ENCODE results near the gene SLC7A6.

The SLC7A6 gene

GRCh38 chr16:68310774-68311511 is 46.6 kb downstream of the SLC7A6 start, which contains the start of the genes PRMT7 and SLC7A6OS:
Gene PRMT7, plus strand, starts transcription at chr16:68311019. Its CDS starts 4,961 bp downstream, at chr16:68315980.
Gene SLC7A6OS, minus strand, starts transcription at chr16:68310946. Its CDS starts 20 bp downstream, at chr16:68310926.
- DNase-seq: peak; percentile 83 to 89

- DNase-seq: no peak
Observed at GRCh38 chr16:68313116-68313515, 48.8 kb downstream of the SLC7A6 start.

DNA sequence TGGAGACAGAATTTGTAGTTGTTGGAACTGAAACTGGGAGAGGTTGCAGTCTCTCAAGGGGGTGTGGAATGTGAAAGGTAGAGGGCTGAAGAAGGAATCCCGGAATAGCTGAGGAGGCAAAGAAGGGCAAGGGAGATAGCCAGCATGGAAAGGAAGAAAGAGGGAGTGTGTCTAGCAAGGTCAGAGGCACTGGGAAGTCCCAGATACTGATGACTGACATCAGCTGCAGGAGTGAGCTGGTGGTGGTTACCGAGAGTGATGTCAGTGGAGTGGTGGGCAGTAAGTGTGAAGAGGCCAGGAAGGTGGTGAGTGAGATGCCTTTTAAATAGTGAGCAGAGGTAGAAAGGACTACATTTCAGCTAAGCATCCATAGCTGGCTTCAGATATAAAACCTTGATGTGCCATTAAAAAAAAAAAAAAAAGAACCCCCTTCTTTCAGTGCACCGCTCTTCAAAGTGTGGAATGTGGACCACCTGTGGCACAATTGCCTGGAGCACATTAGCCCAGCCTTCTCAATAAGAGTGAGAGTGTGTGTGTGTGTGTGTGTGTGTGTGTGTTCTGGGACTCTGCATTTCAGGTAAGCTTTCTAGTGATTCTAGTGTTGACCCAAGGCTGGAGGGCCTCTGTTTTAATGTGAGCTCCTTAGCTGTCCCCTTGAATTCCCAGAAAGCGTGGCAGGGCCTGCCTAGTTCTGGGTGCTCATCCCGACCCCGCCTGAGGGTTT is 55.0 kb downstream of the SLC7A6 start:
- DNase-seq: peak; percentile 20 to 36

DNA sequence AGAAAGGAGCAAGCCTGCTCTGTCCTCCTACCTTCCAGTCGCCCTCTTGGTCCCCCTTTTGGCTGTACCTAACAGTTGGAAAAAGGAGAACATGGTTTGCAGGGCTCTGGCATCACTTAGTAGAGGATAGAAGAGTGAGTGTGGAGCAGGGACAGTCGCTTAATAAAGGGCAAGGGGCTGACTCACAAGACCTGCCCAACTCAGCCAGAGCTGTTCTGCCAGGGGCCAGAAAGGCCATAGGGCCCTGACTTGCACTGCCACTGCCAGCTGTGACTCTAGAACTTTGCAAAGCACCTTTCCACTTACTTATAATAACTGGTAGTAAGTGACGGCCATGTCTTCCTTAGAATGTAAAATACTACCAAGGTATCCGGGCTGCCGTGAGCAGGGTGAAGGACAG is 60.0 kb downstream of the SLC7A6 start:
- DNase-seq: no peak

DNA sequence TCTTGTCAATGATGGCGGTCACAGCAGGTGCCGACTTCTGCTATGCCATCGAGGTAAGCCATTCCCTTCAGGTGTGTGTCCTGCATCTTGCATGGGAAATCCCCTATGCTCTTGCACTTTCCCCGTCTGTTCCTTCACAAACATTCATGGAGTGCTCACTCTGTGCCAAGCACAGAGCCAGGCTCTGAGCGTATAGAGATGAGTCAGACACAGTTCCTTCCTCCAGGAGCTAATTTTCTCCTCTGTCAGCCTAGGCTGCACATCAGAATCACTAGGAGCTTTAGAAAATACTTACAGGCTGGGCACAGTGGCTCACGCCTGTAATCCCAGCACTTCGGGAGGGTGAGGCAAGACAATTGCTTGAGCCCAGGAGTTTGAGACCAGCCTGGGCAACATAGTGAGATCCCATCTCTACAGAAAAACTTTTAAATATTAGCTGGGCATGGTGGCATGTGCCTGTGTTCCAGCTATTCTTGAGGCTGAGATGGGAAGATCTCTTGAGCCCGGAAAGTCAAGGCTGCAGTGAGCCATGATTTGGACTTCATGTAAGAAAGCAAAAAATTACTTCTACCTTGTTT is 60.5 kb downstream of the SLC7A6 start:
- no peak for DNase-seq

GRCh38 chr16:68328151-68328859 is 64.0 kb downstream of the SLC7A6 start:
- peak; percentile 71 to 73 for DNase-seq

GRCh38 chr16:68328860-68329390 is 64.6 kb downstream of the SLC7A6 start:
- DNase-seq: no peak

GRCh38 chr16:68331879-68332410 is 67.6 kb downstream of the SLC7A6 start:
- DNase-seq: no peak

DNA sequence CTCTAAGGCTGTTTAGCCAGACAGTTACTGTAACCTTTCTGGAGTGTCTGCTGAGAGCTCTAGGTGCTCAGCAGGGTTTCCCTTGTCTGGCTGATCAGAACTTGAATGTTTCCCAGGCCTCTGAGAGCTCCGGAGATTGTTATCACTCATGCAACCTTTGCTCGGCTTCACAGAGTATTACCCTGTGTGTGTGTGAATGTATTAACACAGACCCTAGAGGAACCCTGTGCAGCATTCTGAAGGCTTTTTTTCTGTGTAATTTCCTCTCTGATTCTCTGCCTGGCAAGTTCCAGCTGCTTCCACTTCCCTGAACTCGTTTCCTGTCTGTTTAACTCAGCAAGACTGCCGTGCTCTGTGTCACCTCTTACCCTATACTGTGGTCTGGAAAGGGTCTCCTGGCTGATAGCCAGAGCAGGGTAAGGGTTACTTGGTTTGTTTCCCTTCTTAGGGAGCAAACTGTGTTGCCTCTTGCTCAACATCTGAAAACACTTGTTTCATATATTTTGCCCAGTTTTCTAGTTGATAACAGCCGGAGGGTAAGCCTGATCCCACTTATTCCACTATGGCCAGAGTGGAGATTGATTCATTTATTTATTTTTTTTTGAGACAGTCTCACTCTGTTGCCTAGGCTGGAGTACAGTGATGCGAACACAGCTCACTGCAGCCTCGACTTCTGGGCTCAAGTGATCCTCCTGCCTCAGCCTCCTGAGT is 68.2 kb downstream of the SLC7A6 start:
- DNase-seq: no peak

DNA sequence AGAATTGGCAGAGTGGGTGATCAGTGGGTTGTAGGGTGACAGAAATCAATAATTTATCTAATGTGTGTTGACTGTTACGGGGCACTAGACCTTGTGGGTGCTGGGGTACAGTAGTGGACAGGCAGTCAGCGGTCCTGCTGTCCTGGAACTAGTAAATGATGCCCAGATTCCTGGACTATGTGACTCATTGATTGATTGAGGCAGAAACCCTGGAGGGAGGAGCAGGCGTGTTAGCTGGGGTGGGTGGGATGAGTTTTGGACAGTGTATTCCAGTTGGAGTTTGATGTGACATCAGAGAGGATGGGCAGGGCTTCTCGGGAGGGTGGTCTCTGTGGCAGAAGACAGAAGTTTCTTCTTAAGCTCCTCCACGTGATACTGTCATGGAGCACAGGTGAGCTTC is 70.8 kb downstream of the SLC7A6 start:
- DNase-seq: no peak

- DNase-seq: no peak
Observed at GRCh38 chr16:68338326-68339119, 74.2 kb downstream of the SLC7A6 start.

DNA sequence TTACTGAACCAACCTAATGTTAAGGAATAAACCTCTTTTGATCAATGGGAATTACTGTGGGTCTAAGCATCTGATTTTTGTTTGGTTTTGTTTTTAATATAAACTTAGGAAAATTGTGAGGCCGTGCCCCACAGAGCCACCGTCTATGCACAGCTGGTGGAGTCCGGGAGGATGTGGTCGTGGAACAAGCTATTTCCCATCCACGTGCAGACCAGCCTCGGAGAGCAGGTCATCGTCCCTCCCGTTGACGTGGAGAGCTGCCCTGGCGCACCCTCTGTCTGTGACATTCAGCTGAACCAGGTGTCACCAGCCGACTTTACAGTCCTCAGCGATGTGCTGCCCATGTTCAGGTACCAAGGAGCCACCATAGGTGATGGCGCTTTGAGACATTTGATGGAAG is 74.9 kb downstream of the SLC7A6 start:
- no peak for DNase-seq

DNA sequence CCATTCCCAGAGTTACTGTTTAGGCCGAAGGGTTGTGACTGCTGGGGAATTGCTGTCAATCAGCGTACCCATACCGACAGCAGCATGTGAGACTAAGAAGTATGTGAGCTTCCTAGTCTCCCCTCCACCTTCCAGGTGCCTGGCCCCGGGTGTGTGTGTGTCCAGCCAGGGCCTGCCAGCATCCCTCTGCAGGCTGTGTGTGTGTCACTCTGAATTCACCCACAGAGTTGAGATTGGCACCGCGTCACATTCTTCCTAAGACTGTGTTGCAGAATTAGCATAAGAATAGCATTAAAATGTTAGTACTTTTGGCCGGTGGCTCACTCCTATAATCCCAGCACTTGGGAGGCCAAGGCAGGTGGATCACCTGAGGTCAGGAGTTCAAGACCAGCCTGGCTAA is 78.3 kb downstream of the SLC7A6 start:
- DNase-seq: no peak

GRCh38 chr16:68343137-68343536 is 78.8 kb downstream of the SLC7A6 start:
- no peak for DNase-seq

DNA sequence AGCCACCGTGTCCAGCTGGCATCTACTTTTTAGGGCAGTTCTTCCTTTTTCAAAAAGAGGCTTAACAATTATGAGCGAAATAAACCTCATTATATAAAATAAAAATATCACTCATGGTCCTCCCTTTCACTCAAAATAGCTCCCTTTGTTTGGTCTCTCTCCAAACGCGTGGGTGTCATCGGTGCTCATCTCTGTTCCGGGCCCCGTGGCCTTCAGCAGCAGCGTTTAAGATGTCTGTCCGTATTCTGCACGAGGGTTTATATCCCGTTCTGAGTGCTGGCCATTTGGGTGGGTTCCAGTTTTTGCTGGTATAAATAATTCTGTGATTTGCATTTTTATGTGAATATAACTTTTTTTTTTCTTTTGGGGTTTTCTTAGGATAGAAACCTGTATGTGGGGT is 79.9 kb downstream of the SLC7A6 start:
- DNase-seq: no peak

GRCh38 chr16:68345351-68345810 is 81.1 kb downstream of the SLC7A6 start:
- DNase-seq: no peak

- DNase-seq: no peak
Observed at GRCh38 chr16:68345958-68346635, 81.8 kb downstream of the SLC7A6 start.

- DNase-seq: no peak
Observed at GRCh38 chr16:68346892-68347480, 82.7 kb downstream of the SLC7A6 start.

DNA sequence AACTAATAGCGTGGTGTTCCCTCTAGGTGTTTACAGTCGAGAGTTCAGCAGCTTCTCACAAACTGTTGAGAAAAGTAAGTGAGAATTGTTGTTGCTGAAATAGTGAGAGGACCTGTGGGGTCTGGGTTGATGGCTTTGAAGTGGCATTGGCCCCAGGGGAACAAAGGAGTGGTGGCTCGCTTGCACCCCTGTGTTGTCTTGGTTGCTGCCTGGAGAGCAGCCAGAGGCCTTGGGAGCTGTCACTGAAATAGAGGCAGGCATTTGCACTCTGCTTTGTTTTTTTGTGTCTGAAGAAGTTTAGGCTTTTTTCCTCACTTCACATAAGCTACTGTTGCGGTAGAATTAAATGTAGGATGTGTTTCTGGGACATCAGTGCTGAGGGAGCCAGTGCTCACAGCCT is 83.3 kb downstream of the SLC7A6 start:
- DNase-seq: no peak
